GM18951 (cell line): Measurements from ENCODE around the gene ACIN1.

ENCODE experiments used
- POLR2A ChIP-seq: IDR thresholded peaks from 4 replicates; pipeline ENCODE4 v1.6.1; 2011; ENCODE audit warnings: mild to moderate bottlenecking; ENCODE audit not compliant: insufficient read length, insufficient read depth; ENCODE audit errors: extremely low read depth
- in situ Hi-C: fragments of 300-500 bp; cut with MboI; formaldehyde crosslinking; loops from one replicate; pipeline ENCODE4 v1.12.0; 2022; ENCODE audit warnings: low sequenced_read_pairs, mixed read lengths, inconsistent platforms; ENCODE audit not compliant: unreplicated experiment

The ACIN1 gene

GRCh38 chr14:23076785-23077408 lies 18.0 kb downstream of the ACIN1 start:
- in situ Hi-C loops = no loop called here
- no peak for TF ChIP-seq POLR2A

GRCh38 chr14:23074906-23075305 lies 20.0 kb downstream of the ACIN1 start:
- in situ Hi-C loops = loop anchor here (25.0 kb wide), 1 partner anchor 513 kb away; no protein-coding TSS in a partner anchor
- no peak for TF ChIP-seq POLR2A

GRCh38 chr14:23071921-23072539 lies 22.9 kb downstream of the ACIN1 start:
- no peak for TF ChIP-seq POLR2A

GRCh38 chr14:23071244-23071920 lies 23.6 kb downstream of the ACIN1 start:
- in situ Hi-C loops = loop anchor here (25.0 kb wide), 1 partner anchor 509 kb away; no protein-coding TSS in a partner anchor
- peak; percentile 83 for TF ChIP-seq POLR2A

More at GRCh38 chr14:23071921-23072539, 22.9 kb downstream of the ACIN1 start:
- in situ Hi-C loops = loop anchor here (25.0 kb wide), 1 partner anchor 510 kb away; no protein-coding TSS in a partner anchor

GRCh38 chr14:23070262-23071129 lies 24.4 kb downstream of the ACIN1 start:
- TF ChIP-seq POLR2A = no peak
- in situ Hi-C loops = loop anchor here (25.0 kb wide), 1 partner anchor 508 kb away; no protein-coding TSS in a partner anchor

GRCh38 chr14:23069413-23069806 lies 25.5 kb downstream of the ACIN1 start:
- TF ChIP-seq POLR2A = no peak
- in situ Hi-C loops = loop anchor here (25.0 kb wide), 1 partner anchor 507 kb away; no protein-coding TSS in a partner anchor

- no peak for TF ChIP-seq POLR2A
- in situ Hi-C loops = loop anchor here (25.0 kb wide), 1 partner anchor 507 kb away; no protein-coding TSS in a partner anchor
Observed at GRCh38 chr14:23068789-23069412, 26.0 kb downstream of the ACIN1 start.

- in situ Hi-C loops = loop anchor here (25.0 kb wide), 1 partner anchor 506 kb away; no protein-coding TSS in a partner anchor
- no peak for TF ChIP-seq POLR2A
Observed at GRCh38 chr14:23067847-23068788, 26.8 kb downstream of the ACIN1 start.

GRCh38 chr14:23066855-23067744 lies 27.8 kb downstream of the ACIN1 start:
- in situ Hi-C loops = loop anchor here (25.0 kb wide), 1 partner anchor 505 kb away; no protein-coding TSS in a partner anchor
- TF ChIP-seq POLR2A = no peak

GRCh38 chr14:23066368-23066767 lies 28.6 kb downstream of the ACIN1 start:
- in situ Hi-C loops = loop anchor here (25.0 kb wide), 1 partner anchor 504 kb away; no protein-coding TSS in a partner anchor
- TF ChIP-seq POLR2A = no peak

- in situ Hi-C loops = loop anchor here (25.0 kb wide), 1 partner anchor 501 kb away; no protein-coding TSS in a partner anchor
- no peak for TF ChIP-seq POLR2A
Observed at GRCh38 chr14:23063601-23064000, 31.3 kb downstream of the ACIN1 start.
